H9 (cell line): ENCODE measurements around the gene FAM193B. TPM values are rescaled to one million over a fixed set of nuclear protein-coding genes. Genes with fewer than 3 reads are reported as not detected.

Experiments
- DNase-seq: peaks from one replicate; pipeline ENCODE4 v3.0.0-alpha.2; 2017
- H2AFZ ChIP-seq: one replicate; pipeline ENCODE4 v1.6.1; 2013; ENCODE audit warnings: mild to moderate bottlenecking, low read length, control low read depth, moderate library complexity
- H2AK5ac ChIP-seq: 2 replicates; pipeline ENCODE4 v1.6.1; 2013; ENCODE audit warnings: low read length, control low read depth, mixed read lengths; ENCODE audit not compliant: insufficient read length
- H2BK120ac ChIP-seq: one replicate; pipeline ENCODE4 v1.6.1; 2013; ENCODE audit warnings: low read depth, mild to moderate bottlenecking, low read length, control low read depth, inconsistent platforms; ENCODE audit not compliant: poor library complexity, severe bottlenecking
- H2BK12ac ChIP-seq: 2 replicates; pipeline ENCODE4 v1.6.1; 2013; ENCODE audit warnings: low read length, control low read depth, mixed read lengths, low read depth; ENCODE audit not compliant: insufficient read length
- H2BK15ac ChIP-seq: 2 replicates; pipeline ENCODE4 v1.6.1; 2013; ENCODE audit warnings: low read depth, low read length, control low read depth
- H2BK20ac ChIP-seq: one replicate; pipeline ENCODE4 v1.6.1; 2013; ENCODE audit warnings: low read depth, mild to moderate bottlenecking, low read length, control low read depth, inconsistent platforms; ENCODE audit not compliant: poor library complexity, severe bottlenecking
- H2BK5ac ChIP-seq: 2 replicates; pipeline ENCODE4 v1.6.1; 2013; ENCODE audit warnings: low read length, control low read depth, mixed read lengths; ENCODE audit not compliant: insufficient read length
- H3K14ac ChIP-seq: 2 replicates; pipeline ENCODE4 v1.6.1; 2013; ENCODE audit warnings: low read length, control low read depth; ENCODE audit not compliant: insufficient read depth
- H3K18ac ChIP-seq: 2 replicates; pipeline ENCODE4 v1.6.1; 2013; ENCODE audit warnings: low read depth, mild to moderate bottlenecking, mixed read lengths, low read length, control low read depth; ENCODE audit not compliant: insufficient read length
- H3K23ac ChIP-seq: 2 replicates; pipeline ENCODE4 v1.6.1; 2013; ENCODE audit warnings: low read length, control low read depth, mixed read lengths, low read depth; ENCODE audit not compliant: insufficient read length
- H3K23me2 ChIP-seq: 2 replicates; pipeline ENCODE4 v1.6.1; 2013; ENCODE audit warnings: low read depth, mild to moderate bottlenecking, mixed read lengths, low read length, control low read depth; ENCODE audit not compliant: insufficient read length, poor library complexity, severe bottlenecking
- H3K27ac ChIP-seq: 2 replicates; pipeline ENCODE4 v1.5.1; 2013; ENCODE audit warnings: low read length, control low read depth, mixed read lengths, low read depth; ENCODE audit not compliant: insufficient read length
- H3K27me3 ChIP-seq: 2 replicates; pipeline ENCODE4 v1.6.1; 2013; ENCODE audit warnings: low read length, control low read depth, inconsistent platforms; ENCODE audit not compliant: insufficient read depth
- H3K4ac ChIP-seq: 2 replicates; pipeline ENCODE4 v1.6.1; 2013; ENCODE audit warnings: low read depth, mild to moderate bottlenecking, control low read depth, inconsistent platforms, low read length, moderate library complexity
- H3K4me1 ChIP-seq: 2 replicates; pipeline ENCODE4 v1.6.1; 2013; ENCODE audit warnings: low read length, control low read depth, inconsistent platforms; ENCODE audit not compliant: insufficient read depth
- H3K4me2 ChIP-seq: 2 replicates; pipeline ENCODE4 v1.6.1; 2013; ENCODE audit warnings: low read length, control low read depth, mixed read lengths; ENCODE audit not compliant: insufficient read length, insufficient read depth
- H3K56ac ChIP-seq: 2 replicates; pipeline ENCODE4 v1.6.1; 2013; ENCODE audit warnings: low read depth, mild to moderate bottlenecking, mixed read lengths, low read length, control low read depth; ENCODE audit not compliant: insufficient read length
- H3K79me1 ChIP-seq: 2 replicates; pipeline ENCODE4 v1.6.1; 2013; ENCODE audit warnings: low read depth, mild to moderate bottlenecking, moderate library complexity, low read length, control low read depth, inconsistent platforms; ENCODE audit not compliant: insufficient read depth, poor library complexity, severe bottlenecking
- H3K79me2 ChIP-seq: 2 replicates; pipeline ENCODE4 v1.6.1; 2013; ENCODE audit warnings: low read length, control low read depth, inconsistent platforms; ENCODE audit not compliant: insufficient read depth
- H3K9ac ChIP-seq: 2 replicates; pipeline ENCODE4 v1.6.1; 2013; ENCODE audit warnings: low read length, control low read depth, mixed read lengths; ENCODE audit not compliant: insufficient read length; ENCODE audit errors: extremely low read depth
- H3K9me3 ChIP-seq: one replicate; pipeline ENCODE4 v1.6.1; 2013; ENCODE audit warnings: low read depth, low read length, inconsistent platforms; ENCODE audit not compliant: control insufficient read depth
- H3T11ph ChIP-seq: one replicate; pipeline ENCODE4 v1.6.1; 2013; ENCODE audit warnings: mild to moderate bottlenecking, low read length, control low read depth, inconsistent platforms
- H4K20me1 ChIP-seq: one replicate; pipeline ENCODE4 v1.6.1; 2013; ENCODE audit not compliant: control insufficient read depth, insufficient read length, insufficient read depth
- H4K5ac ChIP-seq: 2 replicates; pipeline ENCODE4 v1.6.1; 2013; ENCODE audit warnings: low read depth, mild to moderate bottlenecking, mixed read lengths, low read length, control low read depth; ENCODE audit not compliant: insufficient read length
- H4K8ac ChIP-seq: replicated peaks from 2 replicates; pipeline ENCODE4 v1.6.1; 2013; ENCODE audit warnings: low read length, control low read depth, mixed read lengths, low read depth; ENCODE audit not compliant: insufficient read length
- H4K91ac ChIP-seq: 2 replicates; pipeline ENCODE4 v1.6.1; 2013; ENCODE audit warnings: low read depth, mild to moderate bottlenecking, moderate library complexity, mixed read lengths, low read length, control low read depth; ENCODE audit not compliant: insufficient read length
- H3K27ac Mint-ChIP-seq, 3 experiments: 2 replicates in 2 of 3; 3 replicates in 1 of 3; pipeline ENCODE4 v1.8.0; 2020 to 2021; ENCODE audit warnings: mixed read lengths in 3 of 3, mild to moderate bottlenecking in 1 of 3, moderate library complexity in 1 of 3
- H3K27me3 Mint-ChIP-seq: 2 replicates; pipeline ENCODE4 v1.8.0; 2021; ENCODE audit warnings: low read depth, mild to moderate bottlenecking, moderate library complexity, mixed read lengths
- H3K36me3 Mint-ChIP-seq, 3 experiments: 2 replicates in 2 of 3; 3 replicates in 1 of 3; pipeline ENCODE4 v1.8.0; 2020 to 2021; ENCODE audit warnings: low read depth in 3 of 3, mixed read lengths in 3 of 3; ENCODE audit not compliant: insufficient read depth in 1 of 3
- H3K4me1 Mint-ChIP-seq, 2 experiments: 2 replicates each; pipeline ENCODE4 v1.8.0; 2020; ENCODE audit warnings: mixed read lengths in 2 of 2
- H3K4me3 Mint-ChIP-seq, 2 experiments: 2 replicates in 1 of 2; 3 replicates in 1 of 2; pipeline ENCODE4 v1.8.0; 2020 to 2021; ENCODE audit warnings: mild to moderate bottlenecking in 2 of 2, mixed read lengths in 2 of 2, moderate library complexity in 1 of 2
- H3K9me3 Mint-ChIP-seq, 2 experiments: 2 replicates in 1 of 2; 3 replicates in 1 of 2; pipeline ENCODE4 v1.8.0; 2020; ENCODE audit warnings: mild to moderate bottlenecking in 2 of 2, mixed read lengths in 2 of 2, moderate library complexity in 1 of 2
- CTCF ChIP-seq: fragments of 200-600 bp; sonication (generic); conservative IDR thresholded peaks from 3 replicates; pipeline ENCODE4 v1.8.0; 2021; ENCODE audit warnings: antibody characterized with exemption, mild to moderate bottlenecking
- WGBS: extraction: QIAGEN DNeasy Blood & Tissue Kit; methylation state at CpG from one replicate; pipeline ENCODE4 v1.1.7; 2013; ENCODE audit warnings: missing lambda C conversion rate, low lambda C conversion rate, mixed read lengths; ENCODE audit not compliant: insufficient read length; ENCODE audit errors: extremely low coverage; 5-methylcytosine and 5-hydroxymethylcytosine counted together
- total RNA-seq: library from RNA; stranded (reverse); gene quantifications from 2 replicates; pipeline ENCODE4 v1.2.1, GENCODE V29; 2021

FAM193B gene
- total RNA-seq, 1 experiment from 2014 or later: 71.5 TPM

DNA sequence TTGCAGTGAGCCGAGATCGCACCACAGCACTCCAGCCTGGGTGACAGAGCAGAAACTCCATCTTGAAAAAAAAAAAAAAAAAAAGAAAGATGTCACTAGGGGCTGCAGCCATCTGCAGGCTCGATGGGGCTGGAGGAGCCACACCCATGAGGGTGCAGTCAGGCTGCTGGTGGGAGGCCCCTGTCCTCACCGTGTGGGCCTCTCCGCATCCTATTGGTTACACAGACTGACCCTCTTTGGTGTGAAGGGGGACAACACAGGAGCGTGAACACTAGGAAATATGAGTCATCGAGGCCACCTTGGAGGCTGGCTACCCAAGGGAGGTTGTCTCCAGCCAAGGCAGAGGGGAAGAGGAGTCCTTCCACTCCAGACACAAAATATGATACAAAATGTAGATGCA, 14.0 kb upstream of the FAM193B start:
- Histone ChIP-seq H3K9ac (no peak overlapping the region), H3K23me2 (no peaks in the 10 kb centered on the region), H2BK12ac (no peak overlapping the region), H3K79me1 (no peaks in the 10 kb centered on the region), H2BK15ac (no peak overlapping the region), H4K5ac (no peak overlapping the region), H3K4me1 (no peaks in the 10 kb centered on the region), H3K23ac (no peak overlapping the region), H3K4ac (no peak overlapping the region), H3K14ac (no peak overlapping the region), H4K20me1 (no peaks in the 10 kb centered on the region), H3T11ph (no peak overlapping the region), H2BK5ac (no peak overlapping the region), H3K9me3 (no peaks in the 10 kb centered on the region), H3K18ac (no peak overlapping the region), H3K27me3 (no peaks in the 10 kb centered on the region), H2AK5ac (no peak overlapping the region), H3K56ac (no peak overlapping the region), H3K79me2 (no peaks in the 10 kb centered on the region), H3K4me2 (no peak overlapping the region), H4K91ac (no peak overlapping the region), H2BK120ac (no peak overlapping the region), H3K27ac (no peak overlapping the region), H2AFZ (no peak overlapping the region), H4K8ac (no peak overlapping the region), H2BK20ac (no peak overlapping the region)
- DNase-seq: no peak
- Mint-ChIP-seq H3K4me3 (no peak overlapping the region), H3K4me1 (no peaks in the 10 kb centered on the region), H3K27ac (no peak overlapping the region; a peak in 1 of 7 replicates), H3K9me3 (peaks cover 0 to 5% of the 10 kb centered on the region in 2 experiments; a peak in 2 of 5 replicates), H3K27me3 (peaks cover 25% of the 10 kb centered on the region), H3K36me3 (no peaks in the 10 kb centered on the region; a peak in 1 of 7 replicates)
- no CpG with 5 or more reads among the region's 7 CpGs for WGBS
- TF ChIP-seq CTCF: no peak
